ENCODE results near the gene RABAC1. TPM values are rescaled to one million over a fixed set of nuclear protein-coding genes. Genes with fewer than 3 reads are reported as not detected.

The RABAC1 gene, protein sequence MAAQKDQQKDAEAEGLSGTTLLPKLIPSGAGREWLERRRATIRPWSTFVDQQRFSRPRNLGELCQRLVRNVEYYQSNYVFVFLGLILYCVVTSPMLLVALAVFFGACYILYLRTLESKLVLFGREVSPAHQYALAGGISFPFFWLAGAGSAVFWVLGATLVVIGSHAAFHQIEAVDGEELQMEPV
- total RNA-seq = 135 and 204 TPM in 2 replicates

GRCh38 chr19:41959056-41960053, at the start of gene RABAC1:
RABAC1 (minus strand) TSS chr19:41959321; CDS start chr19:41959292, 29 bp downstream.

DNA sequence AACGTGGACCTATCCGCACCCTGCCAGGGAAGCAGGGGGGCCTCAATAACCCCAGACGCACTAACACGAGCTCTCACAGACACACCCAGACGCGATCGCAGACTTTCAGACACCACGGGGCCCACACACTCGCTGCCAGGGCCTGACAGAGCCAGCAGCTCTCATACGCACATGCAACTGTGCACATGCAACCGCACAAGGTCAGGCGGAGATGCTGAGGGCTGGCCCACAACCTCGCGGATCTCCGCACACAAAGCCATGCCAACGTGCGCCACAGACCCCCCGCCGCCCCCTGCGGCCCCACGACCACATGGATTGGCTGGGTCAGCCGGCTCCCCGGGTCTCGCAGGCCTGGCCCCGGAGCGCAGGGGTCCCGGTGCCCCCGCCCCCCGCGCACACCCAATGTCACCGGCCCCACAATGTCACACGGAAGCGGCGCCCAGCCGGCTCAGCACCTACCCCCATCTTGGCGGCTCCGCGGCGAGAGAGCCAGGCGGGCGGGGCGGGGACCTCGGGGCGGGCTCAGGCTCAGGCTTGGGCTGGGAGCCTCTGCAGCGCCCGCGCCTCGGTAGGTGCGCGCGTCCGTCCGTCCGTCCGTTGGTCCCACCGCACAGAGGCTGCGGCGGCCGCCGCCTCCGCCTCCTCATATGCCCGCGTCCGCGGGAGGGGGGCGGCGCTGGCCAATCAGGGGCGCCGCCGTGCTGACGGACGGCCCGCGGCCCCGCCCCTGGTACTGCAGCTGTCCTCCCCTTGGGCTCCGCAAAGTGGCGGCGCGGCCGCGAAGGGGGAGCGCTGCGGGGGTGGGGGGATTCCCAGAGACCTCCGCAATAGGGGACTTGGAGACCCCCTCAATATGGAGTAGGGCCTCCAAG, 34.7 kb upstream of the RABAC1 start, which contains the start of gene ATP1A3:
ATP1A3 (minus strand) TSS at position 619 of the 872 bp plus-strand sequence; CDS start at position 465, 154 bp downstream.

GRCh38 chr19:41928221-41928683, 30.9 kb downstream of the RABAC1 start, which contains the start of gene ERFL:
ERFL (minus strand) TSS chr19:41928449; CDS start chr19:41912919, 15,530 bp downstream.

Other genes with a start within 250 kb of the RABAC1 start
- gene CEACAM6, start 203.8 kb downstream of the RABAC1 start, total RNA-seq = not detected in 2 replicates
- gene CEACAM3, start 162.7 kb downstream of the RABAC1 start, total RNA-seq = not detected in 2 replicates
- gene LYPD4, start 114.6 kb downstream of the RABAC1 start, total RNA-seq = not detected in 2 replicates
- gene DMRTC2, start 114.3 kb downstream of the RABAC1 start, total RNA-seq = not detected in 2 replicates
- gene RPS19, start 99.1 kb downstream of the RABAC1 start, total RNA-seq = 959 and 1,046 TPM in 2 replicates
- 0.17 TPM in 1 of 2 replicates, not detected in the other for gene CD79A, start 82.0 kb downstream of the RABAC1 start, total RNA-seq
- gene ARHGEF1, start 76.1 kb downstream of the RABAC1 start, total RNA-seq = 37.5 and 39.9 TPM in 2 replicates
- gene ERFL, start 30.9 kb downstream of the RABAC1 start, total RNA-seq = under 0.01 TPM in 1 of 2 replicates, not detected in the other
- under 0.01 and 0.15 TPM in 2 replicates for gene ATP1A3, start 34.9 kb upstream of the RABAC1 start, total RNA-seq
- 0.58 and 0.66 TPM in 2 replicates for gene GRIK5, start 110.9 kb upstream of the RABAC1 start, total RNA-seq
- 10.8 and 15.7 TPM in 2 replicates for gene ZNF574, start 116.8 kb upstream of the RABAC1 start, total RNA-seq
- gene POU2F2, start 173.1 kb upstream of the RABAC1 start, total RNA-seq = 0.17 TPM in 1 of 2 replicates, not detected in the other